Adrenal gland (tissue), 12 donors: ENCODE results near the gene NR2F2. TPM values are rescaled to one million over a fixed set of nuclear protein-coding genes. Genes with fewer than 3 reads are reported as not detected.

Experiments used
- DNase-seq, 7 donors: peaks; one replicate each; pipeline ENCODE4 v3.0.0-alpha.2; 2019 to 2020
- H3K27ac ChIP-seq, 5 donors: fragments of 200-600 bp; sonication (generic) in 4 of 5; 1 replicate in 3 of 5; 2 replicates in 2 of 5; pipeline versions ENCODE4 v1.5.1 to v1.8.0; 2016 to 2020; ENCODE audit warnings: mild to moderate bottlenecking in 1 of 5
- H3K27me3 ChIP-seq: fragments of 200-600 bp; 2 replicates; pipeline ENCODE4 v1.8.0; 2021
- H3K36me3 ChIP-seq, 2 donors: fragments of 200-600 bp; replicated peaks in 1 of 2; 1 replicate in 1 of 2; 2 replicates in 1 of 2; pipeline versions ENCODE4 v1.5.1 to v1.8.0; 2018 to 2022
- H3K4me1 ChIP-seq, 2 donors: fragments of 200-600 bp; replicated peaks in 1 of 2; 1 replicate in 1 of 2; 2 replicates in 1 of 2; pipeline versions ENCODE4 v1.5.1 to v1.8.0; 2018 to 2021
- H3K4me3 ChIP-seq, 4 donors: fragments of 200-600 bp; sonication (generic) in 3 of 4; one replicate each; pipeline ENCODE4 v1.5.1; 2016 to 2018
- H3K9me3 ChIP-seq, 3 donors: fragments of 200-600 bp; sonication (generic) in 1 of 3; replicated peaks in 1 of 3; 1 replicate in 2 of 3; 2 replicates in 1 of 3; pipeline versions ENCODE4 v1.5.1 to v1.8.0; 2016 to 2021
- CTCF ChIP-seq, 6 experiments: fragments of 450-650 bp in 4 of 6; fragments of 200-600 bp in 2 of 6; sonication (generic) in 1 of 6; IDR thresholded peaks; 1 replicate in 5 of 6; 2 replicates in 1 of 6; pipeline versions ENCODE4 v1.5.1 to v1.8.0; 2016 to 2021; ENCODE audit warnings: antibody characterized with exemption in 6 of 6, mild to moderate bottlenecking in 2 of 6, moderate library complexity in 1 of 6
- POLR2A ChIP-seq, 2 donors: fragments of 450-650 bp; IDR thresholded peaks; one replicate each; pipeline ENCODE4 v1.6.1; 2017; ENCODE audit warnings: antibody characterized with exemption in 2 of 2, mild to moderate bottlenecking in 2 of 2, moderate library complexity in 1 of 2
- WGBS, 4 donors: extraction: QIAGEN DNeasy Blood & Tissue Kit in 2 of 4; methylation state at CpG; one replicate each; pipeline versions ENCODE4 v1.1.5 to v1.1.7; 2013 to 2017; 5-methylcytosine and 5-hydroxymethylcytosine counted together
- intact Hi-C, 2 donors: fragments of 100-400 bp; cut with DNase I; formaldehyde crosslinking; loops; one replicate each; pipeline versions ENCODE4 v1.14.1 to v1.15.0; 2022 to 2023
- polyA plus RNA-seq, 3 donors: library from polyadenylated mRNA; stranded (reverse); fragments of 200-250 nt in 2 of 3; fragments of 350-450 nt in 1 of 3; fragmentation: Illumina TruSeq in 1 of 3; extraction: RNeasy Lipid Tissue Mini Kit (QIAGEN cat#74804) in 1 of 3; gene quantifications; one replicate each; pipeline ENCODE4 v1.2.3, GENCODE V29; 2013 to 2014
- total RNA-seq, 9 donors: library from RNA; depleted of rRNA in 4 of 9; stranded (reverse); fragments of >200 nt in 4 of 9; fragments of 120-200 nt in 1 of 9; fragmentation: NEBNext Ultra II Directional in 1 of 9; extraction: Animal tissue kit (Norgen Biotek cat#: 25700) in 1 of 9; gene quantifications; one replicate each; pipeline versions ENCODE4 v1.1.0 to v1.2.4, GENCODE V29; 2013 to 2023
- donor health status: healthy with polysubstance abuse.
- donor health status: Bipolar disorder and iron deficiency.
- donor health status: DM: yes; HTN: yes; CAD: no.
- donor health status: DM: no; HTN: no; CAD: no.
- donor health status: DM: no; HTN: no; CAD: no.
- donor health status: DM: yes; HTN: yes; CAD: no.

The NR2F2 gene
- total and polyA plus RNA-seq, 12 donors, result 13.9 to 113 (median 47.1) TPM

GRCh38 chr15:96348112-96349027, 17.9 kb downstream of the NR2F2 start:
- peaks cover 14 to 38% of the 10 kb centered on the region in 2 donors for H3K4me1 ChIP-seq
- peak overlapping the region in 1 of 4 donors; percentile 82 for H3K4me3 ChIP-seq
- H3K27me3 ChIP-seq, result no peaks in the 10 kb centered on the region
- 53 to 69% (median 57%) methylated on average over 13 of the region's 13 CpGs for WGBS, 4 donors
- no peaks in the 10 kb centered on the region for H3K36me3 ChIP-seq
- H3K27ac ChIP-seq, result peak overlapping the region in 4 of 5 donors; percentile 1 to 95 (median 64)
- no peaks in the 10 kb centered on the region for H3K9me3 ChIP-seq
- intact Hi-C loops, result loop anchor here in 1 of 2 donors (10.0 kb wide), 1 partner anchor 874 kb away; no protein-coding TSS in a partner anchor
- no peak for TF ChIP-seq POLR2A (IDR thresholded peaks at IDR 0.05)
- TF ChIP-seq CTCF (IDR thresholded peaks at IDR 0.05), result no peak
- peak in 1 of 7 donors; percentile 34 for DNase-seq

GRCh38 chr15:96349034-96349856, 18.7 kb downstream of the NR2F2 start:
- Histone ChIP-seq H3K4me1 (peaks cover 14 to 38% of the 10 kb centered on the region in 2 donors), H3K4me3 (no peak overlapping the region), H3K9me3 (no peaks in the 10 kb centered on the region), H3K27me3 (no peaks in the 10 kb centered on the region), H3K36me3 (no peaks in the 10 kb centered on the region), H3K27ac (peak overlapping the region in 4 of 5 donors; percentile 15 to 90 (median 64))
- intact Hi-C loops, result loop anchor here in 1 of 2 donors (10.0 kb wide), 1 partner anchor 874 kb away; no protein-coding TSS in a partner anchor
- no peak for TF ChIP-seq CTCF (IDR thresholded peaks at IDR 0.05)
- TF ChIP-seq POLR2A (IDR thresholded peaks at IDR 0.05), result no peak
- DNase-seq, result no peak
- 58 to 65% (median 62%) methylated on average over 4 of the region's 4 CpGs for WGBS, 4 donors

GRCh38 chr15:96349857-96350720, 19.6 kb downstream of the NR2F2 start:
- no peak for TF ChIP-seq CTCF (IDR thresholded peaks at IDR 0.05)
- no peak for TF ChIP-seq POLR2A (IDR thresholded peaks at IDR 0.05)
- Histone ChIP-seq H3K36me3 (no peaks in the 10 kb centered on the region), H3K27me3 (no peaks in the 10 kb centered on the region), H3K4me3 (no peak overlapping the region), H3K9me3 (no peaks in the 10 kb centered on the region), H3K27ac (peak overlapping the region in 4 of 5 donors; percentile 15 to 93 (median 86)), H3K4me1 (peaks cover 17 to 40% of the 10 kb centered on the region in 2 donors)
- intact Hi-C loops, result loop anchor here (10.0 kb wide), 2 partner anchors 875 to 885 kb away; no protein-coding TSS in a partner anchor
- 31 to 38% (median 36%) methylated on average over 7 of the region's 7 CpGs for WGBS, 4 donors
- peak in 1 of 7 donors; percentile 33 for DNase-seq
